K562 (cell line): Measurements from ENCODE around the gene UCK1. TPM values are rescaled to one million over a fixed set of nuclear protein-coding genes. Genes with fewer than 3 reads are reported as not detected.

ENCODE experiments used
- ATAC-seq: fragments of 200-7000 bp; cut with Tn5 transposase; 3 replicates; pipeline ENCODE4 v1.9.1; 2020; ENCODE audit warnings: moderate library complexity
- BruUV-seq: library from RNA; stranded (reverse); fragments of 400-500 nt; replicated peaks from 2 replicates; lab custom pipeline; 2021; lab: Mats Ljungman, UMichigan
- CTCF ChIA-PET: fragments of 300-600 bp; formaldehyde crosslinking; extraction: SDS; loops from one replicate; lab custom pipeline; 2021; ENCODE audit warnings: low intra/inter-chr PET ratio; lab: Yijun Ruan, JAX
- POLR2A ChIA-PET: fragments of 300-600, 350-650 bp; sonication (Branson Sonifier 250); formaldehyde crosslinking; extraction: SDS; loops from one replicate; lab custom pipeline; 2021; ENCODE audit warnings: antibody characterized with exemption, inconsistent platforms; lab: Yijun Ruan, JAX
- DNase-seq, 4 experiments: peaks; one replicate each; pipeline versions ENCODE4 v3.0.0 to v3.0.0-alpha.2; 2011 to 2018; ENCODE audit warnings: low spot score in 3 of 4, mixed read lengths in 3 of 4; ENCODE audit errors: extremely low read depth in 1 of 4
- FAIRE-seq: peaks from 2 replicates; lab custom pipeline; 2011; peaks lifted over from hg19 to GRCh38; lab: Jason Lieb, UNC
- H2AFZ ChIP-seq: 2 replicates; pipeline ENCODE4 v1.6.0; 2011; ENCODE audit warnings: low read depth, low read length, control low read depth, inconsistent platforms
- H3K27ac ChIP-seq: fragments of 200-600 bp; 3 replicates; pipeline ENCODE4 v1.8.0; 2011; ENCODE audit warnings: low read depth, mild to moderate bottlenecking, control low read depth, inconsistent platforms, low read length, moderate library complexity, mixed read lengths; ENCODE audit errors: extremely low read depth
- H3K27me3 ChIP-seq, 2 experiments: fragments of 300-600 bp in 1 of 2; 2 replicates in 1 of 2; 3 replicates in 1 of 2; pipeline versions ENCODE4 v1.6.0 to v1.8.0; 2011; ENCODE audit warnings: inconsistent platforms in 2 of 2, low read length in 2 of 2, mild to moderate bottlenecking in 1 of 2, mixed read lengths in 1 of 2, moderate library complexity in 1 of 2; ENCODE audit not compliant: control insufficient read depth in 2 of 2, insufficient read depth in 2 of 2
- H3K36me3 ChIP-seq: fragments of 300-600 bp; 3 replicates; pipeline ENCODE4 v1.8.0; 2011; ENCODE audit warnings: mild to moderate bottlenecking, low read length, inconsistent platforms; ENCODE audit not compliant: control insufficient read depth, insufficient read depth
- H3K4me1 ChIP-seq, 2 experiments: fragments of 200-600 bp in 1 of 2; replicated peaks in 1 of 2; 2 replicates in 1 of 2; 3 replicates in 1 of 2; pipeline versions ENCODE4 v1.5.1 to v1.8.0; 2011; ENCODE audit warnings: inconsistent platforms in 2 of 2, low read length in 2 of 2, mild to moderate bottlenecking in 1 of 2, mixed read lengths in 1 of 2, moderate library complexity in 1 of 2; ENCODE audit not compliant: control insufficient read depth in 2 of 2, insufficient read depth in 2 of 2
- H3K4me2 ChIP-seq: 2 replicates; pipeline ENCODE4 v1.6.1; 2011; ENCODE audit warnings: low read length, control low read depth, inconsistent platforms, mixed read lengths; ENCODE audit not compliant: insufficient read depth
- H3K4me3 ChIP-seq: fragments of 200-600 bp; sonication (generic), shearing (Covaris generic); 2 replicates; pipeline ENCODE4 v1.5.1; 2016; ENCODE audit warnings: control low read depth, inconsistent platforms
- H3K79me2 ChIP-seq: fragments of 200-600 bp; 3 replicates; pipeline ENCODE4 v1.8.0; 2011; ENCODE audit warnings: low read length, inconsistent platforms; ENCODE audit not compliant: control insufficient read depth, insufficient read depth
- H3K9ac ChIP-seq, 2 experiments: 2 replicates each; pipeline versions ENCODE4 v1.6.0 to v1.6.1; 2011; ENCODE audit warnings: low read depth in 2 of 2, low read length in 2 of 2, control low read depth in 1 of 2, inconsistent platforms in 1 of 2, mild to moderate bottlenecking in 1 of 2, mixed read lengths in 1 of 2; ENCODE audit not compliant: insufficient read depth in 1 of 2
- H3K9me1 ChIP-seq: one replicate; pipeline ENCODE4 v1.6.0; 2011; ENCODE audit warnings: inconsistent platforms, mild to moderate bottlenecking, low read length, moderate library complexity; ENCODE audit not compliant: control insufficient read depth, insufficient read depth
- H3K9me3 ChIP-seq: replicated peaks from 2 replicates; pipeline ENCODE4 v1.5.1; 2011; ENCODE audit warnings: low read depth, low read length, inconsistent platforms; ENCODE audit not compliant: control insufficient read depth, insufficient read depth
- H4K20me1 ChIP-seq: replicated peaks from 2 replicates; pipeline ENCODE4 v1.6.1; 2011; ENCODE audit warnings: low read length, inconsistent platforms, mixed read lengths; ENCODE audit not compliant: control insufficient read depth, insufficient read depth
- ELF1 ChIP-seq: fragments of 200-800 bp; sonication (Bioruptor generic); IDR thresholded peaks from 2 replicates; pipeline ENCODE4 v1.6.1; 2016; ENCODE audit warnings: missing genetic modification characterization, missing compliant biosample characterization
- ELF2 ChIP-seq: fragments of 250-450 bp; sonication (Bioruptor Pico); IDR thresholded peaks from 2 replicates; pipeline ENCODE4 v1.5.0; 2021; ENCODE audit warnings: mild to moderate bottlenecking
- FOXP4 ChIP-seq: sonication (generic); formaldehyde crosslinking; IDR thresholded peaks from 2 replicates; pipeline ENCODE4 v1.8.0; 2022; ENCODE audit warnings: mild to moderate bottlenecking, missing genetic modification reagents, borderline replicate concordance
- GTF2A2 ChIP-seq: IDR thresholded peaks from 2 replicates; pipeline ENCODE4 v1.6.1; 2016; ENCODE audit warnings: mild to moderate bottlenecking, missing genetic modification characterization, missing compliant biosample characterization
- HBP1 ChIP-seq: fragments of 450-650 bp; formaldehyde crosslinking; IDR thresholded peaks from 2 replicates; pipeline ENCODE4 v1.4.0; 2022; ENCODE audit warnings: missing genetic modification characterization
- HIVEP1 ChIP-seq: fragments of 250-450 bp; sonication (Bioruptor Pico); IDR thresholded peaks from 2 replicates; pipeline ENCODE4 v1.4.0; 2020; ENCODE audit warnings: mild to moderate bottlenecking
- KDM1A ChIP-seq, 2 experiments: fragments of 450-650 bp; IDR thresholded peaks; 2 replicates each; pipeline ENCODE4 v1.6.1; 2016; ENCODE audit warnings: mild to moderate bottlenecking in 2 of 2
- PCBP2 ChIP-seq: fragments of 200-400 bp; formaldehyde crosslinking; IDR thresholded peaks from 2 replicates; pipeline ENCODE4 v1.6.1; 2018; ENCODE audit warnings: low read length, low read depth, mild to moderate bottlenecking, moderate library complexity; ENCODE audit not compliant: poor library complexity, severe bottlenecking
- PRPF4 ChIP-seq: fragments of 200-400 bp; formaldehyde crosslinking; IDR thresholded peaks from one replicate; pipeline ENCODE4 v1.6.1; 2017; ENCODE audit warnings: low read length, low read depth, mild to moderate bottlenecking; ENCODE audit not compliant: insufficient read depth, poor library complexity, severe bottlenecking
- SAFB ChIP-seq: fragments of 200-400 bp; formaldehyde crosslinking; IDR thresholded peaks from 2 replicates; pipeline ENCODE4 v1.6.1; 2017; ENCODE audit warnings: low read depth, low read length, borderline replicate concordance
- TSC22D4 ChIP-seq: fragments of 450-650 bp; IDR thresholded peaks from 2 replicates; pipeline ENCODE4 v1.6.1; 2016; ENCODE audit warnings: missing genetic modification characterization, missing biosample characterization, control low read depth
- ZBTB17 ChIP-seq: fragments of 450-650 bp; formaldehyde crosslinking; IDR thresholded peaks from 2 replicates; pipeline ENCODE4 v1.4.0; 2020; ENCODE audit warnings: mild to moderate bottlenecking
- ZBTB33 ChIP-seq: sonication (generic); formaldehyde crosslinking; IDR thresholded peaks from 2 replicates; pipeline ENCODE4 v1.8.1; 2023; ENCODE audit warnings: mild to moderate bottlenecking, missing genetic modification reagents
- ZNF174 ChIP-seq: fragments of 250-450 bp; sonication (Bioruptor Pico); IDR thresholded peaks from 2 replicates; pipeline ENCODE4 v1.4.0; 2020; ENCODE audit warnings: mild to moderate bottlenecking
- ZNF764 ChIP-seq: fragments of 250-450 bp; sonication (Bioruptor Pico); IDR thresholded peaks from 2 replicates; pipeline ENCODE4 v1.4.0; 2020; ENCODE audit warnings: low read depth, mild to moderate bottlenecking, moderate library complexity
- WGBS: fragments of 100-300 bp; shearing (Covaris generic); methylation state at CpG from one replicate; pipeline ENCODE4 v1.1.6; 2016; ENCODE audit warnings: low coverage, mixed read lengths; ENCODE audit not compliant: insufficient coverage; ENCODE audit errors: missing lambda C conversion rate; 5-methylcytosine and 5-hydroxymethylcytosine counted together
- in situ Hi-C: fragments of 300-500 bp; cut with MboI; formaldehyde crosslinking; loops from 4 replicates; pipeline ENCODE4 v1.15.0; 2018; ENCODE audit warnings: inconsistent platforms, mixed read lengths
- intact Hi-C: fragments of 100-400 bp; cut with micrococcal nuclease; formaldehyde crosslinking; loops from 2 replicates; pipeline ENCODE4 v1.14.2; 2022
- polyA plus RNA-seq, 8 experiments: library from polyadenylated mRNA; depleted of rRNA in 4 of 8; stranded (reverse) in 5 of 8; unstranded in 3 of 8; fragments of >200 nt; fragmentation: Nextera tagmentation in 2 of 8; fragmentation: Illumina TruSeq in 1 of 8; extraction: Ambion mirVana in 2 of 8; extraction: Trizol in 1 of 8; gene quantifications; 2 replicates each; pipeline versions ENCODE4 v1.2.1 to v1.2.3, GENCODE V29; 2011 to 2014; ENCODE audit warnings: inconsistent platforms in 1 of 8, missing spikeins in 1 of 8
- total RNA-seq, 7 experiments: library from RNA; depleted of rRNA in 6 of 7; stranded (reverse); fragments of >200 nt in 6 of 7; fragmentation: Illumina TruSeq in 2 of 7; extraction: Trizol in 2 of 7; gene quantifications; 2 replicates each; pipeline versions ENCODE4 v1.2.1 to v1.2.3, GENCODE V29; 2011 to 2021; ENCODE audit warnings: low replicate concordance in 1 of 7

UCK1 gene
- total and polyA plus RNA-seq, 9 of the 15 experiments (the other 6 are each of a cell fraction or from before 2014, with no cell fraction given) = 0.27 to 27.5 (median 16.1) TPM

- Histone ChIP-seq H3K27me3 (no peaks in the 10 kb centered on the region), H3K27ac (no peak overlapping the region), H3K9ac (no peak overlapping the region), H3K4me3 (no peak overlapping the region), H3K4me2 (no peak overlapping the region), H3K9me1 (no peaks in the 10 kb centered on the region), H4K20me1 (no peaks in the 10 kb centered on the region), H2AFZ (no peak overlapping the region), H3K4me1 (peaks cover 0 to 7% of the 10 kb centered on the region in 2 experiments; a peak in 1 of 5 replicates), H3K79me2 (no peaks in the 10 kb centered on the region), H3K36me3 (peaks cover 96% of the 10 kb centered on the region), H3K9me3 (no peaks in the 10 kb centered on the region)
- FAIRE-seq = no peak
- in situ Hi-C loops (no loop called here), intact Hi-C loops (no loop called here)
- DNase-seq = no peak
- ChIA-PET POLR2A (interaction anchor here (0.8 to 1.6 kb wide), 3 partner anchors 15 to 130 kb away, joined by 3 to 5 read pairs (median 3); no protein-coding TSS in a partner anchor), CTCF (no interaction called here)
- BruUV-seq = no TSS peak
- ATAC-seq = no peak
- WGBS = 100% methylated on average over 1 of the region's 1 CpG
- TF ChIP-seq HIVEP1 (CRISPR knock-in tag) (no peak), PRPF4 (no peak), ZBTB17 (CRISPR knock-in tag) (no peak), ZBTB33 (no peak), ELF2 (no peak), GTF2A2 (tag) (no peak), ZNF764 (CRISPR knock-in tag) (no peak), ZNF174 (CRISPR knock-in tag) (no peak), ELF1 (tag) (no peak), FOXP4 (CRISPR knock-in tag) (no peak), KDM1A (IDR thresholded peaks at IDR 0.05) (no peak), HBP1 (CRISPR knock-in tag) (no peak), PCBP2 (no peak), SAFB (no peak), TSC22D4 (no peak)
Measured at GRCh38 chr9:131480258-131480657, 50.8 kb downstream of the UCK1 start.
